ENCODE data around the gene RC3H2.

DNA sequence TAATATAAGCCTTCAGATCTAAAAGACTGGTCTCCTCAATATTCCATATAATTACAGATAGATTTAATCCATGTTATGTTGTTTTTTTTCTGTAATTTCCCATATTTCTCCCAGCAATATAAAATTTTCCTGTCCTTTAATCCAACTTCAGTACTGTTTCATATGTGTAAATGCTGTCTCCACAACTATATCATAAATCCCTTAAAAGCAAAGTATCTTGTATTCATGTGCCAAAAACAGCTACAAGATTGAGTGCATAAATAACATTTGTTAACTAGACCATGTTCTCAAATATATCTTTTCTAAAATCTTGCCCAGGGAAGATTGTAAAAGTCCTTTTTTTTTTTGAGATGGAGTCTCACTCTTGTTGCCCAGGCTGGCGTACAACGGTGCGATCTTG lies 41.8 kb downstream of the RC3H2 start:
- TF ChIP-seq POLR2AphosphoS5 (IDR thresholded peaks at IDR 0.05; ENCODE audit: low read depth, low read length) (no peak), TAF1 (IDR thresholded peaks at IDR 0.05; ENCODE audit: borderline replicate concordance, insufficient read depth, low read length) (no peak), FOXP2 (optimal IDR thresholded peaks at IDR 0.05; ENCODE audit: borderline replicate concordance, extremely low read depth, extremely low read length, insufficient read depth) (no peak)
- TF ChIP-seq, protein P1, sequence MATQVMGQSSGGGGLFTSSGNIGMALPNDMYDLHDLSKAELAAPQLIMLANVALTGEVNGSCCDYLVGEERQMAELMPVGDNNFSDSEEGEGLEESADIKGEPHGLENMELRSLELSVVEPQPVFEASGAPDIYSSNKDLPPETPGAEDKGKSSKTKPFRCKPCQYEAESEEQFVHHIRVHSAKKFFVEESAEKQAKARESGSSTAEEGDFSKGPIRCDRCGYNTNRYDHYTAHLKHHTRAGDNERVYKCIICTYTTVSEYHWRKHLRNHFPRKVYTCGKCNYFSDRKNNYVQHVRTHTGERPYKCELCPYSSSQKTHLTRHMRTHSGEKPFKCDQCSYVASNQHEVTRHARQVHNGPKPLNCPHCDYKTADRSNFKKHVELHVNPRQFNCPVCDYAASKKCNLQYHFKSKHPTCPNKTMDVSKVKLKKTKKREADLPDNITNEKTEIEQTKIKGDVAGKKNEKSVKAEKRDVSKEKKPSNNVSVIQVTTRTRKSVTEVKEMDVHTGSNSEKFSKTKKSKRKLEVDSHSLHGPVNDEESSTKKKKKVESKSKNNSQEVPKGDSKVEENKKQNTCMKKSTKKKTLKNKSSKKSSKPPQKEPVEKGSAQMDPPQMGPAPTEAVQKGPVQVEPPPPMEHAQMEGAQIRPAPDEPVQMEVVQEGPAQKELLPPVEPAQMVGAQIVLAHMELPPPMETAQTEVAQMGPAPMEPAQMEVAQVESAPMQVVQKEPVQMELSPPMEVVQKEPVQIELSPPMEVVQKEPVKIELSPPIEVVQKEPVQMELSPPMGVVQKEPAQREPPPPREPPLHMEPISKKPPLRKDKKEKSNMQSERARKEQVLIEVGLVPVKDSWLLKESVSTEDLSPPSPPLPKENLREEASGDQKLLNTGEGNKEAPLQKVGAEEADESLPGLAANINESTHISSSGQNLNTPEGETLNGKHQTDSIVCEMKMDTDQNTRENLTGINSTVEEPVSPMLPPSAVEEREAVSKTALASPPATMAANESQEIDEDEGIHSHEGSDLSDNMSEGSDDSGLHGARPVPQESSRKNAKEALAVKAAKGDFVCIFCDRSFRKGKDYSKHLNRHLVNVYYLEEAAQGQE (IDR thresholded peaks at IDR 0.05; ENCODE audit: insufficient read depth in 1 of 2, low read depth in 2 of 2, low read length in 2 of 2) = no peak
